Body of pancreas (tissue), 4 donors: ENCODE measurements around the gene DCANP1. TPM values are rescaled to one million over a fixed set of nuclear protein-coding genes. Genes with fewer than 3 reads are reported as not detected.

Source experiments
- ATAC-seq: fragments of 150-250 bp; one replicate; pipeline ENCODE4 v1.9.1; 2016
- DNase-seq, 4 donors: peaks; one replicate each; pipeline ENCODE4 v3.0.0-alpha.2; 2019
- H3K27ac ChIP-seq, 4 donors: fragments of 200-600 bp; sonication (generic); 1 replicate in 3 of 4; 2 replicates in 1 of 4; pipeline versions ENCODE4 v1.5.1 to v1.6.1; 2016 to 2019; ENCODE audit warnings: mild to moderate bottlenecking in 1 of 4, mixed read lengths in 1 of 4, moderate library complexity in 1 of 4
- H3K27me3 ChIP-seq, 2 donors: fragments of 200-600 bp; sonication (generic); one replicate each; pipeline ENCODE4 v1.6.0; 2016; ENCODE audit warnings: mild to moderate bottlenecking in 1 of 2
- H3K36me3 ChIP-seq, 2 donors: fragments of 200-600 bp; sonication (generic); replicated peaks in 1 of 2; 2 replicates each; pipeline ENCODE4 v1.5.1; 2016; ENCODE audit warnings: low read depth in 2 of 2; ENCODE audit not compliant: insufficient read depth in 1 of 2
- H3K4me1 ChIP-seq: fragments of 200-600 bp; sonication (generic); one replicate; pipeline ENCODE4 v1.6.0; 2016
- H3K4me3 ChIP-seq, 2 donors: fragments of 200-600 bp; sonication (generic); 1 replicate in 1 of 2; 2 replicates in 1 of 2; pipeline ENCODE4 v1.5.1; 2016 to 2019
- H3K9me3 ChIP-seq, 3 donors: fragments of 200-600 bp; sonication (generic); 1 replicate in 2 of 3; 2 replicates in 1 of 3; pipeline ENCODE4 v1.5.1; 2016
- POLR2A ChIP-seq, 3 donors: fragments of 450-650 bp; IDR thresholded peaks; one replicate each; pipeline ENCODE4 v1.6.1; 2016; ENCODE audit warnings: antibody characterized with exemption in 3 of 3, mild to moderate bottlenecking in 2 of 3
- WGBS, 2 donors: methylation state at CpG; one replicate each; pipeline ENCODE4 v1.1.5; 2017; 5-methylcytosine and 5-hydroxymethylcytosine counted together
- intact Hi-C: fragments of 100-400 bp; cut with DNase I; formaldehyde crosslinking; loops from one replicate; pipeline ENCODE4 v1.15.1; 2023
- total RNA-seq, 2 donors: library from RNA; depleted of rRNA; stranded (reverse); fragments of >200 nt; gene quantifications; one replicate each; pipeline ENCODE4 v1.1.0, GENCODE V29; 2016
- TF ChIP-seq, protein P1 (sequence below), 7 experiments: fragments of 450-650 bp in 4 of 7; fragments of 200-600 bp in 3 of 7; sonication (generic) in 3 of 7; IDR thresholded peaks; one replicate each; pipeline ENCODE4 v1.5.1; 2016 to 2019; ENCODE audit warnings: antibody characterized with exemption in 7 of 7

Gene DCANP1
- total RNA-seq, 2 donors from 2014 or later, result under 0.01 TPM; not detected in 1

DNA sequence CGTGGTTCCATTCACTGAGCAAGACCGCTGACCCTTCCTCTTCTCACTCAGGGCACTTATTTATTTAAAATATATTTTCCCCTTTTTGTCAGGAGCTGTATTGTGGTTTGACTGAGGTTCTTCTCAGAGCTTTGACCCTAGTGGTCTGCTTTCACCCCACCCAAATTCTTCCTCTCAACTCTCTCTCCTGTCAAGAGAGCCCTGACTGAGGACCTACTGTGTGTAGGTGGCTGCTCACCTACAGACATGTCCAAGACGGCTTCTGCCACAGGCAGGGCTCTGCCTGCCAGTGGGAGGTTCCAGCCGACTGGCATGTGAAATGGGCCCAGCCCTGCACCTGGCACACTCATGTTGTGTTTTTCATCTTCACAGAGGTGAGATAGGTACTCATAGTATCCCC, 5.2 kb downstream of the DCANP1 start:
- ATAC-seq, result no peak
- Histone ChIP-seq H3K27me3 (no peaks in the 10 kb centered on the region), H3K4me3 (no peak overlapping the region), H3K27ac (no peak overlapping the region), H3K36me3 (no peaks in the 10 kb centered on the region), H3K9me3 (no peaks in the 10 kb centered on the region), H3K4me1 (peaks cover 8% of the 10 kb centered on the region)
- TF ChIP-seq, protein P1, sequence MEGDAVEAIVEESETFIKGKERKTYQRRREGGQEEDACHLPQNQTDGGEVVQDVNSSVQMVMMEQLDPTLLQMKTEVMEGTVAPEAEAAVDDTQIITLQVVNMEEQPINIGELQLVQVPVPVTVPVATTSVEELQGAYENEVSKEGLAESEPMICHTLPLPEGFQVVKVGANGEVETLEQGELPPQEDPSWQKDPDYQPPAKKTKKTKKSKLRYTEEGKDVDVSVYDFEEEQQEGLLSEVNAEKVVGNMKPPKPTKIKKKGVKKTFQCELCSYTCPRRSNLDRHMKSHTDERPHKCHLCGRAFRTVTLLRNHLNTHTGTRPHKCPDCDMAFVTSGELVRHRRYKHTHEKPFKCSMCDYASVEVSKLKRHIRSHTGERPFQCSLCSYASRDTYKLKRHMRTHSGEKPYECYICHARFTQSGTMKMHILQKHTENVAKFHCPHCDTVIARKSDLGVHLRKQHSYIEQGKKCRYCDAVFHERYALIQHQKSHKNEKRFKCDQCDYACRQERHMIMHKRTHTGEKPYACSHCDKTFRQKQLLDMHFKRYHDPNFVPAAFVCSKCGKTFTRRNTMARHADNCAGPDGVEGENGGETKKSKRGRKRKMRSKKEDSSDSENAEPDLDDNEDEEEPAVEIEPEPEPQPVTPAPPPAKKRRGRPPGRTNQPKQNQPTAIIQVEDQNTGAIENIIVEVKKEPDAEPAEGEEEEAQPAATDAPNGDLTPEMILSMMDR (IDR thresholded peaks at IDR 0.05), result no peak
- TF ChIP-seq POLR2A (IDR thresholded peaks at IDR 0.05), result no peak
- 63 to 72% methylated on average over 4 of the region's 4 CpGs for WGBS, 2 donors
- no peak for DNase-seq
- intact Hi-C loops, result no loop called here

DNA sequence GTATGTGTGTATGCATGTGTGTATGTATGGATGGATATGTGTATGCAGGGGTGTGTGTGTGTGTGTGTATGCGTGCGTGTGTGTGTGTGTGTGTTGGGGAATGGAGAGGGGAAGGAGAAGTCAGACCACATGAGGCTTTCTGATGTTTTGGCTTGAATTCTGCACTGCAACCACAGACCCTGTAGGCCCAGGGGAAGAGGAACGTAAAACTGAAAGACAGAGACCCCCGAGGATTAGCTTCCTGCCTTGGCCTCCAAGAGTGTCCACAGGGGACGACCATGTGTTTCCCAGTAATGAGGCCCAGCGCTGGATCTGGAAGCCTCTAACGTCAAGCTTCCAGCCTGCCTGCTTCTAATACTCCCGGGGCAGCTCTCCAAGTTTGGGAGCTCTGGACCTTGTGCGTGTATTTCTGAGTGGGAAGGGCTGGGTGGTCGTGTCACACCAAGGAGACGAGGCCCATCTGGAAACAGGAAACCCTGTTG, 5.8 kb downstream of the DCANP1 start:
- 61 to 69% methylated on average over 11 of the region's 11 CpGs for WGBS, 2 donors
- Histone ChIP-seq H3K4me3 (no peak overlapping the region), H3K27ac (no peak overlapping the region), H3K4me1 (peaks cover 8% of the 10 kb centered on the region), H3K36me3 (no peaks in the 10 kb centered on the region), H3K27me3 (no peaks in the 10 kb centered on the region), H3K9me3 (no peaks in the 10 kb centered on the region)
- TF ChIP-seq, protein P1 (IDR thresholded peaks at IDR 0.05), result no peak
- TF ChIP-seq POLR2A (IDR thresholded peaks at IDR 0.05), result no peak
- ATAC-seq (no peak), DNase-seq (no peak)
- intact Hi-C loops, result no loop called here

DNA sequence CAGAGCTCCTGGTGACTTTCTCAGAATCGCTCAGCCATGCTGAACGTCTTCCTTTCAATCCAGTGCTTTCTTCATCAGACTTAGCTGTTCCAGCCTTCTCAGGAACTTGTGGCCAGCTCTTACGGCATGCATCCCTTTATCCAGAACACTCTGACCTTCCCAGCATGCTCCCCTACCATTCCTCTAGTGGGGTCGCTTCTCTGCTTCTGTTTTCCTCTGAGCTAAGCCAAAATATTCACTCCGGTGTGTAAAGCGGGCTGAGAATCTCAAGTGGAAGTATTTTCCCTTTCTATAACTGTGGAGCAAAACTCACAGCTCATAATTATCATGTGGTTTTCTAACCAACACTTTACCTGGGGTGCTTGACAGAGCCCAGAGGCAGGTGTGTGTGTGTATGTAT, 6.2 kb downstream of the DCANP1 start:
- intact Hi-C loops, result no loop called here
- no peak overlapping the region for H3K4me3 ChIP-seq
- peaks cover 0 to under 1% of the 10 kb centered on the region in 2 donors for H3K27me3 ChIP-seq
- TF ChIP-seq, protein P1 (IDR thresholded peaks at IDR 0.05), result no peak
- TF ChIP-seq POLR2A (IDR thresholded peaks at IDR 0.05), result no peak
- no peak overlapping the region for H3K27ac ChIP-seq
- ATAC-seq, result no peak
- peaks cover 8% of the 10 kb centered on the region for H3K4me1 ChIP-seq
- 51 to 61% methylated on average over 6 of the region's 6 CpGs for WGBS, 2 donors
- DNase-seq, result no peak
- H3K9me3 ChIP-seq, result no peaks in the 10 kb centered on the region
- no peaks in the 10 kb centered on the region for H3K36me3 ChIP-seq

DNA sequence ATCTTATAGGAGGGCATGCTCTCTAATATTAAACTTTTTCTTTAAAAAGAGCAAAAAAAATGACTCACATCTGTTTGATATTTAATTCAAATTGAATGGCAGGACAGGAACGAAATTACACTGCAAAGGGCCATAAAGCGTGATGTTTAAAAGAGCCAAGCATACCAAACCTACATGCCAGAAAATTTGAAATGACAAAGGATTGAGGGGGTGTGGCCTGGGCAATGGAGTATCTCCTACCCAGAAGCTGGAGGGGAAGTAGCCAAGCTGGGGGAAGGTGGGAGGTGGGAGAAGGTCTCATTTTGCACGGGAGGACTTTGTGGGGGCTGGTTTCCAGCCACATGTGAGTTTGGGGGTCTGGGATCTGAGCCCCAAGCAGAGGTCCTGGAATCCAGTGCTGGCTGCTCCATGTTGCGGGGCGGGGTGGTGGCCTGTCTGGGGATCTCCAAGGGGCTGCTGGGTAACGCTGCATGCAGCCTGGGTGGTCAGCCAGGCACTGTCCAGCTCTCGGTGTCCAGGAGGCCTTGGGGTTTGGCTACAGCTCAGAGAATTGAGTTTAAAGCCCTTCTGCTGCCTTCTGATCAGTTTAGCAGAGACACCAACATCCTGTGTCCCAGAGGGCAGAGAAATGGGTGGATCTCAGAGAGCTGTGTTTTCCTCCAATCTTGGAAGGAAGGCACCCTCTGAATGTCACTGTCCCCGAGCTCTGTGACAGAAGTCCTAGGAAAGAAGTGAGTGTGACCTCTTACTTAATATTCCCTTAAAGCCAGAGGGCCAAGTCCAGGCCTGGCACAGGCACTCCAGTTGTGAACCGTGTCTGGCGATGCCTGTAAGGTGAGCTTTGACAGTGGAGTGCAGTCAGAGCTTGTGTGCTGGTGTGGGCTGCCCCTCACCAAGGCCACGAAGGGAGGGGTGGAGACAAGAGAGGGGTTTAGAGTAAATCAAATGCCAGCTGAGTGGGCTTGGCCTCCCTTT, 7.6 kb downstream of the DCANP1 start:
- H3K27ac ChIP-seq, result no peak overlapping the region
- H3K27me3 ChIP-seq, result peaks cover 0 to 6% of the 10 kb centered on the region in 2 donors
- DNase-seq (no peak), ATAC-seq (no peak)
- no peaks in the 10 kb centered on the region for H3K36me3 ChIP-seq
- no peak overlapping the region for H3K4me3 ChIP-seq
- TF ChIP-seq, protein P1 (IDR thresholded peaks at IDR 0.05), result no peak
- TF ChIP-seq POLR2A (IDR thresholded peaks at IDR 0.05), result no peak
- H3K9me3 ChIP-seq, result no peaks in the 10 kb centered on the region
- intact Hi-C loops, result no loop called here
- 67 to 73% methylated on average over 10 to 11 of the region's 11 CpGs for WGBS, 2 donors
- peaks cover 8% of the 10 kb centered on the region for H3K4me1 ChIP-seq
